Measurements from ENCODE around the gene PPP2CA.
A peak's percentile ranks its signal among the peaks of the same experiment; 100 is the strongest.
"Not testable (repeated sequence)": the region's sequence is repeated elsewhere in the genome, so short reads cannot be mapped to it uniquely, and the experiment has no call there.

PPP2CA gene

DNA sequence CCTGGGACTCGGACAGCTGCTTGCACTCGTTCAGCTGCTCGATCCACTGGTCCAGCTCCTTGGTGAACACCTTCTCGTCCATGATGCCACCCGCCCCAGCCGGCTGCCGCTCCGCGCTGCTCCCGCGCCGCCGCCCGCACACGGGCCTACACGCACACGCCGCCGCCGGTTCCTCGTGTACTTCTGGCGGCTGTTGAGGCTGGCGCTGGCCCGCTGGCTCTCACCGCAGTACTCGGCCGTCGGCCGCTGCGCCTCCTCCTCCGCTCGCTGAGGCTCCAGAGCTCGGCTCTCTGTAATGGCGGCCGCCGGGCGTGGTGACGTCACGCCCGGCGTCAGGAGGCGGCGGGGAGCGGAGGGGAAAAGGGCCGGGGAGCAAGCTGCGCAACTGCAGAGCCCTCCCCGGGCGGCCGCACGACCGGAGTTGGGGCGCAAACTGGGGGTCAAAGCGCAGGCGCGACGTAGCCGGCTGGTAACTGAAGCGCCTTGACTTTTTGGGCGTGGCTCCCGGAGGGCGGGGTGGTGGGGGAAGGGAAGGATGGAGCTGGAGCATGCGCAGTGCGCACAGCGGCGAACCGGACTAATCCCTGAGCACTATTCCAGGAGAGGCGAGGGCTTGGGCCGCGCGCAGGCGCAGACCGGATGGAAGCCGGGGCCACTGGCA lies at the start of gene PPP2CA:
TSS of gene PPP2CA (minus strand) at position 294 of the 661 bp plus-strand sequence. CDS start at position 82, 212 bp downstream.
- no peaks in the 10 kb centered on the region for H3K27me3 Mint-ChIP-seq
- DNase-seq (peak; percentile 99 to 100), ATAC-seq (peak; percentile 90)
- peak within 1 kb of the TSS; percentile 100 for H3K27ac Mint-ChIP-seq
- no peaks in the 10 kb centered on the region for H3K9me3 Mint-ChIP-seq
- H3K4me3 Mint-ChIP-seq = peak within 1 kb of the TSS; percentile 77 to 99
- peaks cover 47% of the 10 kb centered on the region for H3K4me1 Mint-ChIP-seq

DNA sequence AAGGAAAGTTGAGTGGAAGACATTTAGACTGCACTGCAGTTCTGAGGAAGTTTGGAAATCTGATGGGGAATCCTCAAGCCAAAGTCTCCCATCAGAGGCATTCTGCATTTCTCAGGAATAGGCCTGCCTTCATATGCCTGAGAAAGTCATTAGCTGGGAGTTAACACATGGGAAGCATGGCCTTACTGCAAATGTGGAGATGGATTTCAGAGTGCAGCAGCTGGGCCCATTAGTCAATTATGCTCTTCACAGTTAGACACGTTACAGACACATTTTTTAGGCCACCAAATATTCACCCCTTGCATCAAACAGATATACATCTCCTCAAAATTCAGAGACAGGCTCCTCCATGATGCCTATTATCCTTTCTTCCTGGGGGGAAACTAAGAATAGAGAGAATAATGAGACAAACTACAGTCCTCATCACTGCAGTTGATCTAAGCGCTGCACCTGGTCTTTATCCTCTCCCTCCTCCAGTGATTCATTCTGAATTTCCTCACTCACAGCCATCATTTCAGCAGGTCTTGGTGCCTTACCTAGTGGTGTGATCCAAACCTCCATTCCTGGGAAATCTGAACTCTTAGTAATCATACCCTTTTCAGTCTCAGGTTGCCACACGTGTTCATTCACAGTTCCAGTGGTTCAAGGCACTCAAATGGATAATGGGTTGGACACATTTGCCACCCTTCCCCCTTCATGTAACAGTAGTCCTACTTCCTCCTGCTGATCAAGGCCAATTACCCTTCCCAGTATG lies 47.9 kb upstream of the PPP2CA start:
- H3K27ac Mint-ChIP-seq = no peak overlapping the region
- H3K27me3 Mint-ChIP-seq = no peaks in the 10 kb centered on the region
- peaks cover 0 to 11% of the 10 kb centered on the region in 2 donors for H3K9me3 Mint-ChIP-seq
- H3K4me1 Mint-ChIP-seq = no peaks in the 10 kb centered on the region
- ATAC-seq (no peak), DNase-seq (no peak)
- H3K4me3 Mint-ChIP-seq = no peak overlapping the region

DNA sequence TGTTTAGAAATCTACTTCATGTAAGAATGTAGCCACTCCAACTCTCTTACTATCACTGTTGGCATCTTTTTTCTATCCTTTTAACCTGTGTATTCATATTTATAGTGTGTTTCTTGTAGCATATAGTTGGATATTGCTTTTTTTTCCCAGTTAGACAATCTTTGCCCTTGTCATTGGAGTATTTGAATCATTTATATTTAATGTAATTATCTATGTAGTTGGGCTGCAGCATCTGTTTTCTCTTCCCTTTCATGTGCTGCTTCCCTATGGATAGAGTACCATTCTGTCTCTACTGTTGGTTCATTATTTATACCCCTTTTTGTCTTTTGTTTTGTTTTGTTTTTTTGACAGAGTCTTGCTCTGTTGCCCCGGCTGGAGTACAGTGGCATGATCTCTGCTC lies 45.2 kb upstream of the PPP2CA start:
- H3K27me3 Mint-ChIP-seq = no peaks in the 10 kb centered on the region
- H3K4me3 Mint-ChIP-seq = no peak overlapping the region
- no peak for ATAC-seq
- H3K4me1 Mint-ChIP-seq = no peaks in the 10 kb centered on the region
- H3K9me3 Mint-ChIP-seq = peaks cover 0 to 11% of the 10 kb centered on the region in 2 donors
- no peak overlapping the region for H3K27ac Mint-ChIP-seq
- DNase-seq = no peak

GRCh38 chr5:134268919-134269318 lies 43.0 kb upstream of the PPP2CA start:
- peaks cover 0 to 11% of the 10 kb centered on the region in 2 donors for H3K9me3 Mint-ChIP-seq
- no peaks in the 10 kb centered on the region for H3K4me1 Mint-ChIP-seq
- H3K4me3 Mint-ChIP-seq = no peak overlapping the region
- no peak overlapping the region for H3K27ac Mint-ChIP-seq
- no peak for ATAC-seq
- H3K27me3 Mint-ChIP-seq = no peaks in the 10 kb centered on the region
- DNase-seq = no peak

DNA sequence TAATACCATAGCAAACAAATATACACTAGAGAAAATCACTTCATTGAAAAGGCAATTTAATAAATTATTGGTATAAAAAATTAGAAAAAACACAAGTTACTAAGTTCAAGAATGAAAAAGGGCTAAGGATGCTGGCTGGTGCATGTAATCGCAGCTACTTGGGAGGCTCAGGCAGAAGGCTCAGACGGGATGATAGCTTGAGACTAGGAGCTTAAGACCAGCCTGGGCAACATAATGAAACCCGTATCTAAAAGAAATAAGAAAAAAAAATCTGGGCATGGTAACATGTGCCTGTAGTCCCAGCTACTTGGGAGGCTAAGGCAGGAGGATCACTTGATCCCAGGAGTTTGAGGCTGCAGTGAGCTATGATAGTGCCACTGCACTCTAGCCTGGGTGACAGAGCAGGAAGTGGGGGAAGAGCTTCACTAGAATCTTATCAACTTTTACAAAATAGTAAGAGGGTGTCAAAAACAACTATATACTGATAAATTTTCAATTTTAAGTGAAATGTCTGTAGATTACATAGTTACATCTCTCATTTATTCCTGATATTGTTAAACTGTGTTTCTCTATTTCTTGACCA lies 42.2 kb upstream of the PPP2CA start:
- ATAC-seq = no peak
- no peaks in the 10 kb centered on the region for H3K4me1 Mint-ChIP-seq

GRCh38 chr5:134267366-134268018 lies 41.6 kb upstream of the PPP2CA start:
- no peak overlapping the region for H3K27ac Mint-ChIP-seq

More for the DNA sequence above, 42.2 kb upstream of the PPP2CA start:
- no peaks in the 10 kb centered on the region for H3K27me3 Mint-ChIP-seq
- peaks cover 7 to 11% of the 10 kb centered on the region in 2 donors for H3K9me3 Mint-ChIP-seq
- peak overlapping the region in 1 of 2 donors; percentile 51 for H3K27ac Mint-ChIP-seq
- H3K4me3 Mint-ChIP-seq = no peak overlapping the region
- no peak for DNase-seq

DNA sequence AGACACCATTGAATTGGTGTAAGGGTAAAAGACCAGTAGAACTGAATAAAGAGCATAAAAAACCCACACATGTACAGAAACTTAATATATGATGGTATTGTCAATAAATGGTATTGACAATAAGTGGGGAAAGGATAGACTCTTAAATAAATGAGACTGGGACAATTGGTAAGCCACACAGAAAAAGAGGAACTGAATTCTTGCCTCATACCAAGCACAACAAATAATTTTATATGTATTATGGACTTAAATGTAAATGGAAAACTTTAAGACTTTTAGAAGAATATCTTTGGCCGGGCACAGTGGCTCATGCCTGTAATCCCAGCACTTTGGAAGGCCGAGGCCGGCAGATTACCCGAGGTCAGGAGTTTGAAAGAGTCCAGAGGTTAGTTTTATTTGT lies 37.9 kb upstream of the PPP2CA start:
- DNase-seq = no peak
- Mint-ChIP-seq H3K4me3 (no peak overlapping the region), H3K27ac (no peak overlapping the region), H3K4me1 (no peaks in the 10 kb centered on the region), H3K9me3 (peaks cover 0 to 20% of the 10 kb centered on the region in 2 donors), H3K27me3 (no peaks in the 10 kb centered on the region)
- no peak for ATAC-seq

More at GRCh38 chr5:134267366-134268018, 41.6 kb upstream of the PPP2CA start:
- no peaks in the 10 kb centered on the region for H3K4me1 Mint-ChIP-seq
- ATAC-seq (no peak), DNase-seq (no peak)
- peaks cover 11 to 13% of the 10 kb centered on the region in 2 donors for H3K9me3 Mint-ChIP-seq
- no peak overlapping the region for H3K4me3 Mint-ChIP-seq
- H3K27me3 Mint-ChIP-seq = no peaks in the 10 kb centered on the region

DNA sequence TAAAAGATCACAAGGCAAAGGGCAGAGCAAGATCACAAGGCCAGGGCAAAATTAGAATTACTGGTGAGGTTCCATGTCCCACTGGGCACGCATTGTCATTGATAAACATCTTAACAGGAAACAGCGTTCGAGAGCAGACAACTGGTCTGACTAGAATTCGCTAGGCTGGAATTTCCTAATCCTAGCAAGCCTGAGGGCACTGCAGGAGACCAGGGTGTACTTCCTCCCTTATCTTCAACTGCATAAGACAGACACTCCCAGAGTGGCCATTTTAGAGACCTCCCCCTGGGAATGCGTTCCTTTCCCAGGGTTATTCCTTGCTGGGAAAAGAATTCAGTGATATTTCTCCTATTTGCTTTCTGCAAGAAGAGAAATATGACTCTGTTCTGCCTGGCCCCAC lies 36.8 kb upstream of the PPP2CA start:
- H3K27me3 Mint-ChIP-seq, H3K4me1 Mint-ChIP-seq, DNase-seq, H3K4me3 Mint-ChIP-seq, H3K27ac Mint-ChIP-seq, ATAC-seq: not testable (repeated sequence)
- peaks cover 0 to 20% of the 10 kb centered on the region in 2 donors for H3K9me3 Mint-ChIP-seq

DNA sequence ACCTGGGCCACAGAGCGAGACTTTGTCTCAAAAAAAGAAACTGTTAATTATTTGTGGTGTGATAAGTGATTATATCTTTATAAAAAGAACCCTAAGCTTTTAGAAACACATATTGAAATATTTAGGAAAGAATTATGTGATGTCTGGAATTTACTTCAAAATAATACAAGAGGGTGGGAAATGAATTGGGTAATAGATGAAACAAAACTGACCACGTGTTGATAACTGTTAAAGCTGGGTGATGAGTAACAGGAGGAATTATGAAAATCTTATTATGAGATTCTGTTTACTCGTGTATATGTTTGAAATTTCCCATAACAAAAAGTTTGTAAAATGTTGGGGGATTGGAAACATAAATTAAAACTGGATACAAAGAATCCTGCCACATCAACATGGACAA lies 33.0 kb upstream of the PPP2CA start:
- Mint-ChIP-seq H3K4me3 (no peak overlapping the region), H3K27me3 (no peaks in the 10 kb centered on the region), H3K9me3 (peaks cover 0 to 20% of the 10 kb centered on the region in 2 donors), H3K4me1 (no peaks in the 10 kb centered on the region), H3K27ac (no peak overlapping the region)
- ATAC-seq (no peak), DNase-seq (no peak)

DNA sequence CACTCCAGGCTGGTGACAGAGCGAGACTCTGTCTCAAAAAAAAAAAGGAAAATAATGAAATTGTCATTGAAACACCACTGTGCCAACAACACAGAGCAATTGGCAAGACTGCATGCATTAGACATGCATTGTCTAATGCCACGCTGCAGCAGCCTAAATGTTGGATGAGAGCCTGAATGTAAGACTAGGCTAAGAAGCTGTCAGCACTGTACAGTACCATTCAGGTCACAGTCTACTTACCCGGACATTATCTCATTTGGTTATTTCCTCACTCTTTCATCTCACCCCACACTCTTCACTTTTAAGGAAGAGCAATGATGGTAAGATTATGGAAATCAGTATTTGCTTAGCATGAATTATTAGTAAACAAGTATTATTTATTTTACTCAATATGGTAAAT lies 31.3 kb upstream of the PPP2CA start:
- Mint-ChIP-seq H3K27me3 (no peaks in the 10 kb centered on the region), H3K27ac (no peak overlapping the region), H3K4me3 (no peak overlapping the region), H3K4me1 (no peaks in the 10 kb centered on the region), H3K9me3 (peaks cover 0 to 4% of the 10 kb centered on the region in 2 donors)
- ATAC-seq = no peak
- no peak for DNase-seq

DNA sequence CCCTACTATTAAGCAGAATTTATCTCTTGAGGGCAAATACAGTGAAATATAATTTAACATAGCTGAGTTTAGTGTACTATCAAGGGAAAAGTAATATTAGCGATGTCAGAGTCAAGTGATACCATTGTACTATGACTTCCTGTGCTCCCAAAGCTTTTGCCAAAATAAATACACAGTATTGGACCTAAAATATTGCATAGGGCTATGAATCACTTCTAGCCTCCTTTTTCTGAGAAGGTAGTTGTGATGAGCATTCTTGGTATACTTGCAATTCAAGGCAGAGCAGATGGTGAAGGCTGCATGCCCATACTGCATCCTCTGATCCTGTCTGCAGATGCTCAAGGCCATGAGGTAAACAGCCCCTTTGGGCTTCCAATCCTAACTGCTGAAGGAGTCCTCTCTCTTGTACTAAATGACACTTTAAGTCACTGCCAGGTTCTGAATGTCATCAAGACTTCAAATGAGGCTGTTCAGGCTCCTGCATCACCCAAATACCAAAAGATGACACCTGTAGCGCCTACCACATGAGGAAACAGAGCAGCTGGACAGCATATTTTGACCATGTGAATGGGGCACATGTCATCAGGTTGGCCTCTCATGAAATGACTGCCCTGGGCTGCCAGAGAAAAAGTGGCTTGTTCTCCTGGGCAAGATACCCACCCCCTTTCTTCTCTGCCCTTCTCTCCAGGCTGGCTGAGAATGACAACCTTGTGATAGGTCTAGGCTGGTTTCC lies 29.7 kb upstream of the PPP2CA start:
- H3K9me3 Mint-ChIP-seq = no peaks in the 10 kb centered on the region
- H3K4me3 Mint-ChIP-seq = no peak overlapping the region
- H3K4me1 Mint-ChIP-seq = no peaks in the 10 kb centered on the region
- no peaks in the 10 kb centered on the region for H3K27me3 Mint-ChIP-seq
- DNase-seq (no peak), ATAC-seq (no peak)
- no peak overlapping the region for H3K27ac Mint-ChIP-seq

- ATAC-seq, H3K27ac Mint-ChIP-seq, DNase-seq, H3K9me3 Mint-ChIP-seq, H3K27me3 Mint-ChIP-seq, H3K4me1 Mint-ChIP-seq, H3K4me3 Mint-ChIP-seq: not testable (repeated sequence)
Measured at GRCh38 chr5:134253368-134254153, 27.7 kb upstream of the PPP2CA start.

DNA sequence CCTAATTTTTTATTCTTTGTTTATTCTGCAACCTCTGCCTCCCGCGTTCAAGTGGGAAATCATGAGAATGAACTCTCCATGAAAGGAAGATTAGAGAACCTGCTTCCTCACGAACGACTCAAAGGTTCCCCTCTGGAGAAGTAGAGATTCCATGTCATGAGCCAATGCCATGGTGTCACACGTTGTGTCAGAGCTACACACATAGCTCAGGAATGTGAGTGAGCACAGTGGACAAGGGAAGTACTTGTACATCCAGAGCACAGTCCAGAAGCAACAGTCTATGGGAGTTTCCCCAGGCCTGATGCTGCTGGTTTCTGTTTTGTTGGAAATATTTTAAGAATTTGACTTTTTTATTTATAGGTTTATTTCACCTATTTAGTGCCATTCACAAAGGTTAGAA lies 26.8 kb upstream of the PPP2CA start:
- no peaks in the 10 kb centered on the region for H3K4me1 Mint-ChIP-seq
- no peak for ATAC-seq
- no peak overlapping the region for H3K27ac Mint-ChIP-seq
- H3K9me3 Mint-ChIP-seq = no peaks in the 10 kb centered on the region
- H3K27me3 Mint-ChIP-seq = no peaks in the 10 kb centered on the region
- H3K4me3 Mint-ChIP-seq = no peak overlapping the region
- DNase-seq = no peak

DNA sequence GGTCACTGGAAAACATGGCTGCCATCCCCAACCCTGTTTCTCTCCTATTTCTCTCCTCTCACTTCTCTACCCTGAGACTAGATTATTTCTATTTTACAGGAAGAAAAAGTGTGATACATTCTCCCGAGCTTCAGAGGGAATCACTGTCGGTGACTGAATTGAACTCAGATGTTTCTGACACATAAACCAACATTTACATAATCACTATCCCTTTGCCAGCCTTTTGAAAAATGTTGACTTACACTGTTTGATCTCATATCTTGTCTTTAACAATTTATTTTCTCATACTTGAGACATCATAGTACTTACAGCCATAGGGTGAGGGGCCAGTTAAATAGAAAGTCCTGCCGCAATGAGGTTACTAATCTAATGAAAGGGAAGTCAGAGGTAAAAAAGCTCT lies 25.1 kb upstream of the PPP2CA start:
- H3K9me3 Mint-ChIP-seq = no peaks in the 10 kb centered on the region
- H3K27ac Mint-ChIP-seq = no peak overlapping the region
- no peak for ATAC-seq
- DNase-seq = no peak
- no peak overlapping the region for H3K4me3 Mint-ChIP-seq
- H3K4me1 Mint-ChIP-seq = no peaks in the 10 kb centered on the region
- H3K27me3 Mint-ChIP-seq = no peaks in the 10 kb centered on the region

All from stimulated activated naive CD8-positive, alpha-beta T cell treated with anti-CD3 and anti-CD28 coated beads, Interleukin-15, amount 100 ng/mL, for 72 hours (primary cell).